ENCODE results near the gene NRCAM. TPM values are rescaled to one million over a fixed set of nuclear protein-coding genes. Genes with fewer than 3 reads are reported as not detected.

NRCAM gene
- total and polyA plus RNA-seq, 10 of the 15 experiments (the other 5 are each of a cell fraction or from before 2014, with no cell fraction given): 0.30 to 2.0 (median 1.0) TPM

DNA sequence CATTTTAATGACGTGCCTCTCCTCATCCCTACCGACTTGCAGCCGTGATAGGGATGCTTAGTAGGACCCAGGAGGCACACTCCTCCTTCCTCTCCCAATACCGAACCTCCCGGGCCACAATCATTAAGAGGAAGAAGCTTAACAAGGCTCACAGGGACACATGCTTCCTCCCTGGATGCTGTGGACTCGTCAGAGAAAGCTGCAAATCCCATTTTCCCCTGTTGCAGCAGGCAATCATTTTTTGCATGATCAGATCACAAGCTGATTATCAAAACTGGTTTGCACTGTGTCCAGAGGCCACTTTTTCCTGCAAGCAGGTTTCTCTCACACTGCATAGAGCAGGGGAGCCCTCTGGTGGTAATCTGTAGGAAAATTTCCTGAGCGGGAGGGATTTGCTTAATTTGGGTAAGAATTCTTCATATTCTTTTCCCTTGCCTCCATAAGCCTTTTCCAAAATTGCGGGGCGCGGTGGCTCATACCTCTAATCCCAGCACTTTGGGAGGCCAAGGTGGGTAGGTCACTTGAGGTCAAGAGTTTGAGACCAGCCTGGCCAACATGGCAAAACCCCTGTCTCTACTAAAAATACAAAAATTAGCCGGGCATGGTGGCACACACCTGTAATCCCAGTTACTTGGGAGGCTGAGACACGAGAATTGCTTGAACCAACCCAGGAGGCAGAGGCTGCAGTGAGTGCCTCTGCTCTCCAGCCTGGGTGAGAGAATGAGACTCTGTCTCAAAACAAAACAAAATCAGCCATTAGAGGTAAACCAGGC, 310.0 kb downstream of the NRCAM start (continued):
- TF ChIP-seq, protein P1, sequence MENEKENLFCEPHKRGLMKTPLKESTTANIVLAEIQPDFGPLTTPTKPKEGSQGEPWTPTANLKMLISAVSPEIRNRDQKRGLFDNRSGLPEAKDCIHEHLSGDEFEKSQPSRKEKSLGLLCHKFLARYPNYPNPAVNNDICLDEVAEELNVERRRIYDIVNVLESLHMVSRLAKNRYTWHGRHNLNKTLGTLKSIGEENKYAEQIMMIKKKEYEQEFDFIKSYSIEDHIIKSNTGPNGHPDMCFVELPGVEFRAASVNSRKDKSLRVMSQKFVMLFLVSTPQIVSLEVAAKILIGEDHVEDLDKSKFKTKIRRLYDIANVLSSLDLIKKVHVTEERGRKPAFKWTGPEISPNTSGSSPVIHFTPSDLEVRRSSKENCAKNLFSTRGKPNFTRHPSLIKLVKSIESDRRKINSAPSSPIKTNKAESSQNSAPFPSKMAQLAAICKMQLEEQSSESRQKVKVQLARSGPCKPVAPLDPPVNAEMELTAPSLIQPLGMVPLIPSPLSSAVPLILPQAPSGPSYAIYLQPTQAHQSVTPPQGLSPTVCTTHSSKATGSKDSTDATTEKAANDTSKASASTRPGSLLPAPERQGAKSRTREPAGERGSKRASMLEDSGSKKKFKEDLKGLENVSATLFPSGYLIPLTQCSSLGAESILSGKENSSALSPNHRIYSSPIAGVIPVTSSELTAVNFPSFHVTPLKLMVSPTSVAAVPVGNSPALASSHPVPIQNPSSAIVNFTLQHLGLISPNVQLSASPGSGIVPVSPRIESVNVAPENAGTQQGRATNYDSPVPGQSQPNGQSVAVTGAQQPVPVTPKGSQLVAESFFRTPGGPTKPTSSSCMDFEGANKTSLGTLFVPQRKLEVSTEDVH (IDR thresholded peaks at IDR 0.05; ENCODE audit: low read depth, partially characterized antibody): peak; percentile 38
- TF ChIP-seq TARDBP (IDR thresholded peaks at IDR 0.05; ENCODE audit: borderline replicate concordance) (no peak), BCL11A (IDR thresholded peaks at IDR 0.05; ENCODE audit: low read depth, low read length) (no peak), HCFC1 (IDR thresholded peaks at IDR 0.05; ENCODE audit: low read length) (no peak; the same call in 1 of the 2 replicates), RELA (IDR thresholded peaks at IDR 0.05; ENCODE audit: borderline replicate concordance, partially characterized antibody) (peak; percentile 20), RAD21 (IDR thresholded peaks at IDR 0.05; ENCODE audit: insufficient read depth, low read depth, low read length) (peak; percentile 100), PAX5 (IDR thresholded peaks at IDR 0.05; ENCODE audit: borderline replicate concordance, low read depth, low read length) (no peak), MEF2A (IDR thresholded peaks at IDR 0.05; ENCODE audit: insufficient read depth, low read depth, low read length) (0 out of 2 replicates have a peak, but pooled peaks have one; percentile 17), RAD51 (IDR thresholded peaks at IDR 0.05) (no peak), TBL1XR1 (IDR thresholded peaks at IDR 0.05; ENCODE audit: low read depth, low read length) (no peak), WRNIP1 (IDR thresholded peaks at IDR 0.05; ENCODE audit: borderline replicate concordance, low read depth, low read length) (no peak), ZNF207 (IDR thresholded peaks at IDR 0.05; ENCODE audit: borderline replicate concordance) (peak; percentile 72; the same call in 1 of the 2 replicates)
- TF ChIP-seq, protein P2, sequence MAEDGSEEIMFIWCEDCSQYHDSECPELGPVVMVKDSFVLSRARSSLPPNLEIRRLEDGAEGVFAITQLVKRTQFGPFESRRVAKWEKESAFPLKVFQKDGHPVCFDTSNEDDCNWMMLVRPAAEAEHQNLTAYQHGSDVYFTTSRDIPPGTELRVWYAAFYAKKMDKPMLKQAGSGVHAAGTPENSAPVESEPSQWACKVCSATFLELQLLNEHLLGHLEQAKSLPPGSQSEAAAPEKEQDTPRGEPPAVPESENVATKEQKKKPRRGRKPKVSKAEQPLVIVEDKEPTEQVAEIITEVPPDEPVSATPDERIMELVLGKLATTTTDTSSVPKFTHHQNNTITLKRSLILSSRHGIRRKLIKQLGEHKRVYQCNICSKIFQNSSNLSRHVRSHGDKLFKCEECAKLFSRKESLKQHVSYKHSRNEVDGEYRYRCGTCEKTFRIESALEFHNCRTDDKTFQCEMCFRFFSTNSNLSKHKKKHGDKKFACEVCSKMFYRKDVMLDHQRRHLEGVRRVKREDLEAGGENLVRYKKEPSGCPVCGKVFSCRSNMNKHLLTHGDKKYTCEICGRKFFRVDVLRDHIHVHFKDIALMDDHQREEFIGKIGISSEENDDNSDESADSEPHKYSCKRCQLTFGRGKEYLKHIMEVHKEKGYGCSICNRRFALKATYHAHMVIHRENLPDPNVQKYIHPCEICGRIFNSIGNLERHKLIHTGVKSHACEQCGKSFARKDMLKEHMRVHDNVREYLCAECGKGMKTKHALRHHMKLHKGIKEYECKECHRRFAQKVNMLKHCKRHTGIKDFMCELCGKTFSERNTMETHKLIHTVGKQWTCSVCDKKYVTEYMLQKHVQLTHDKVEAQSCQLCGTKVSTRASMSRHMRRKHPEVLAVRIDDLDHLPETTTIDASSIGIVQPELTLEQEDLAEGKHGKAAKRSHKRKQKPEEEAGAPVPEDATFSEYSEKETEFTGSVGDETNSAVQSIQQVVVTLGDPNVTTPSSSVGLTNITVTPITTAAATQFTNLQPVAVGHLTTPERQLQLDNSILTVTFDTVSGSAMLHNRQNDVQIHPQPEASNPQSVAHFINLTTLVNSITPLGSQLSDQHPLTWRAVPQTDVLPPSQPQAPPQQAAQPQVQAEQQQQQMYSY (CRISPR knock-in tag; IDR thresholded peaks at IDR 0.05): no peak
- TF ChIP-seq, protein P3, sequence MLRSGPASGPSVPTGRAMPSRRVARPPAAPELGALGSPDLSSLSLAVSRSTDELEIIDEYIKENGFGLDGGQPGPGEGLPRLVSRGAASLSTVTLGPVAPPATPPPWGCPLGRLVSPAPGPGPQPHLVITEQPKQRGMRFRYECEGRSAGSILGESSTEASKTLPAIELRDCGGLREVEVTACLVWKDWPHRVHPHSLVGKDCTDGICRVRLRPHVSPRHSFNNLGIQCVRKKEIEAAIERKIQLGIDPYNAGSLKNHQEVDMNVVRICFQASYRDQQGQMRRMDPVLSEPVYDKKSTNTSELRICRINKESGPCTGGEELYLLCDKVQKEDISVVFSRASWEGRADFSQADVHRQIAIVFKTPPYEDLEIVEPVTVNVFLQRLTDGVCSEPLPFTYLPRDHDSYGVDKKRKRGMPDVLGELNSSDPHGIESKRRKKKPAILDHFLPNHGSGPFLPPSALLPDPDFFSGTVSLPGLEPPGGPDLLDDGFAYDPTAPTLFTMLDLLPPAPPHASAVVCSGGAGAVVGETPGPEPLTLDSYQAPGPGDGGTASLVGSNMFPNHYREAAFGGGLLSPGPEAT (IDR thresholded peaks at IDR 0.05; ENCODE audit: low read depth): peak; percentile 55
- TF ChIP-seq, protein P4, sequence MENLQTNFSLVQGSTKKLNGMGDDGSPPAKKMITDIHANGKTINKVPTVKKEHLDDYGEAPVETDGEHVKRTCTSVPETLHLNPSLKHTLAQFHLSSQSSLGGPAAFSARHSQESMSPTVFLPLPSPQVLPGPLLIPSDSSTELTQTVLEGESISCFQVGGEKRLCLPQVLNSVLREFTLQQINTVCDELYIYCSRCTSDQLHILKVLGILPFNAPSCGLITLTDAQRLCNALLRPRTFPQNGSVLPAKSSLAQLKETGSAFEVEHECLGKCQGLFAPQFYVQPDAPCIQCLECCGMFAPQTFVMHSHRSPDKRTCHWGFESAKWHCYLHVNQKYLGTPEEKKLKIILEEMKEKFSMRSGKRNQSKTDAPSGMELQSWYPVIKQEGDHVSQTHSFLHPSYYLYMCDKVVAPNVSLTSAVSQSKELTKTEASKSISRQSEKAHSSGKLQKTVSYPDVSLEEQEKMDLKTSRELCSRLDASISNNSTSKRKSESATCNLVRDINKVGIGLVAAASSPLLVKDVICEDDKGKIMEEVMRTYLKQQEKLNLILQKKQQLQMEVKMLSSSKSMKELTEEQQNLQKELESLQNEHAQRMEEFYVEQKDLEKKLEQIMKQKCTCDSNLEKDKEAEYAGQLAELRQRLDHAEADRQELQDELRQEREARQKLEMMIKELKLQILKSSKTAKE (IDR thresholded peaks at IDR 0.05; ENCODE audit: low read depth, poor library complexity, severe bottlenecking): peak; percentile 29
- TF ChIP-seq, protein P5, sequence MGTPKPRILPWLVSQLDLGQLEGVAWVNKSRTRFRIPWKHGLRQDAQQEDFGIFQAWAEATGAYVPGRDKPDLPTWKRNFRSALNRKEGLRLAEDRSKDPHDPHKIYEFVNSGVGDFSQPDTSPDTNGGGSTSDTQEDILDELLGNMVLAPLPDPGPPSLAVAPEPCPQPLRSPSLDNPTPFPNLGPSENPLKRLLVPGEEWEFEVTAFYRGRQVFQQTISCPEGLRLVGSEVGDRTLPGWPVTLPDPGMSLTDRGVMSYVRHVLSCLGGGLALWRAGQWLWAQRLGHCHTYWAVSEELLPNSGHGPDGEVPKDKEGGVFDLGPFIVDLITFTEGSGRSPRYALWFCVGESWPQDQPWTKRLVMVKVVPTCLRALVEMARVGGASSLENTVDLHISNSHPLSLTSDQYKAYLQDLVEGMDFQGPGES (IDR thresholded peaks at IDR 0.05): no peak
